Hepatocyte (in vitro differentiated cells): ENCODE measurements around the gene GLB1L2.

Source experiments
- CTCF ChIP-seq: fragments of 200-600 bp; sonication (generic); IDR thresholded peaks from 2 replicates; pipeline ENCODE4 v1.5.1; 2016; ENCODE audit warnings: antibody characterized with exemption, mild to moderate bottlenecking; ENCODE audit not compliant: poor library complexity
- EZH2 ChIP-seq: fragments of 200-600 bp; sonication (generic); IDR thresholded peaks from 2 replicates; pipeline ENCODE4 v1.6.1; 2016; ENCODE audit warnings: antibody characterized with exemption, mild to moderate bottlenecking, borderline replicate concordance

DNA sequence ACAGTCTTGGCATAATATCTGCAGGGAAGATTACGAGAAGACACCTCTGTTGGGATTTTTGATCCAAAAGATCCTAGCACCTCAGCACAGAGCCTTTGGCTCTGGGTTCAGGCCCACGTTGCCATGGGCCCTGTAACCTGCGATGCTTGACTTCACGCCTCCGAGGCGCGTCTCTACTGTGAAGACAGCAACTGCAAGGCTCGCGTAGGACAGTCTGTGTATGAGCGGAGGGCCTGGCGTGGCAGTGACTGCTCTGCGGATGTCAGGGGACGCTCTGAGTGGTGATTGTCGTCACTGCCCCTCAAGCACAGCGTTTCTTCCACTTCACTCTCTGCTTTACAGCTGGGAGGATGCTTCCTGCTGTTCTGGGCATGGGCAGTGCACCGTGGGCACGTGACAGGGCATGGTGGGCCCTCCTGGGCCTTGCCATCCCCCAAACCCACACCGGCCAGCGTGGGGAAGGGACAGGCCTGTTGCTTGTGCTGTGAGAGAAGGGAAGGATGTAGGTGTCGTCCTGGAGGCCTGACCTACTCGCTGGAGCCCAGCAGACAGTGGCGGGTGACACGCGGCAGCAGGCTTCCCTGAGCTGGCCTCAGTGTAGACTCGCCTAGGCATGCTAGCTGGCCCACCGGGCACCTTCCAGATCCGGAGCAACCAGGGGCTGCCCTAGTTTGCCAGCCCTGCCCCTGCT lies 26.5 kb downstream of the GLB1L2 start:
- TF ChIP-seq CTCF (no peak), EZH2 (no peak)
